ENCODE measurements around the gene TRAF2.

DNA sequence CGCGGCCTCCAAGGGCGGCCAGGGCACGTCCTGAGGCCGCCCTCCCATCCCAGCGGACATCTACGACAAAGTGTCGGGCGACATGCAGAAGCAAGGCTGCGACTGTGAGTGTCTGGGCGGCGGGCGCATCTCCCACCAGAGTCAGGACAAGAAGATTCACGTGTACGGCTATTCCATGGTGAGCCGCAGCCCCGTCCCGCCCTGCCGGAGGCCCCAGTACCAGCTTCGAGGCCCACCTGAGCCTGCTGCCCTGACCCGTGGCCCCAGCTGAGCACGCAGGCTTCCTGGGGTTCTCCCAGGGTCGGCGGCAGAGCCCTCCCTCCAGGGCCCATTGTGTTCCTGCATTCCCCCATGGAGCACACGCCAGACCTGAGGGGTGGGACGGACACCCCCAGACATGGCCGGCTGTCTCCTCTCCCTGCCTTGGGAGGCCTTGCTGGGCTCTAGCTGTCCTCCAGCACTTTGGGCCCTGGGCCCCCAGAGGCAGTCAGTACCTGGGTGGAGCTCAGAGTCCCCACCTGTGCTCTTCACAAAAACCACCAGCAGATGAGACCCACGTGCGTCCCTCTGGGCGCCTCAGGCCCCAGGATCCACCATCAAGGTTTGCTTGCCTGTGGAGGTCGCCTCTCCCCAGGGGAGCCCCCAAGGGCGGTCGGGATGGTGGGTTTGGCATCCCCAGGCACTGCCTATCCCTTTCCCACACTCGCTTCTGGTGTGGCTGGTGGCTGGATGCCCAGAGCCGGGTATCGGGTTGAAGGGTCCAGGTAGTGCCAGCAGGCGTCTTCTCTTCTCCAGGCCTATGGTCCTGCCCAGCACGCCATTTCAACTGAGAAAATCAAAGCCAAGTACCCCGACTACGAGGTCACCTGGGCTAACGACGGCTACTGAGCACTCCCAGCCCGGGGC, 36.1 kb upstream of the TRAF2 start:
- TF ChIP-seq, protein P1, sequence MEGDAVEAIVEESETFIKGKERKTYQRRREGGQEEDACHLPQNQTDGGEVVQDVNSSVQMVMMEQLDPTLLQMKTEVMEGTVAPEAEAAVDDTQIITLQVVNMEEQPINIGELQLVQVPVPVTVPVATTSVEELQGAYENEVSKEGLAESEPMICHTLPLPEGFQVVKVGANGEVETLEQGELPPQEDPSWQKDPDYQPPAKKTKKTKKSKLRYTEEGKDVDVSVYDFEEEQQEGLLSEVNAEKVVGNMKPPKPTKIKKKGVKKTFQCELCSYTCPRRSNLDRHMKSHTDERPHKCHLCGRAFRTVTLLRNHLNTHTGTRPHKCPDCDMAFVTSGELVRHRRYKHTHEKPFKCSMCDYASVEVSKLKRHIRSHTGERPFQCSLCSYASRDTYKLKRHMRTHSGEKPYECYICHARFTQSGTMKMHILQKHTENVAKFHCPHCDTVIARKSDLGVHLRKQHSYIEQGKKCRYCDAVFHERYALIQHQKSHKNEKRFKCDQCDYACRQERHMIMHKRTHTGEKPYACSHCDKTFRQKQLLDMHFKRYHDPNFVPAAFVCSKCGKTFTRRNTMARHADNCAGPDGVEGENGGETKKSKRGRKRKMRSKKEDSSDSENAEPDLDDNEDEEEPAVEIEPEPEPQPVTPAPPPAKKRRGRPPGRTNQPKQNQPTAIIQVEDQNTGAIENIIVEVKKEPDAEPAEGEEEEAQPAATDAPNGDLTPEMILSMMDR (IDR thresholded peaks at IDR 0.05) = no peak
- TF ChIP-seq POLR2AphosphoS5 (IDR thresholded peaks at IDR 0.05) (no peak), POLR2A (IDR thresholded peaks at IDR 0.05) (no peak), EP300 (IDR thresholded peaks at IDR 0.05) (no peak)

Measured in stomach (tissue), 4 donors.